Psoas muscle (tissue), 8 donors: ENCODE data around the gene CFAP58. TPM values are rescaled to one million over a fixed set of nuclear protein-coding genes. Genes with fewer than 3 reads are reported as not detected.

Experiments used
- ATAC-seq, 4 donors: fragments of 200-7000 bp; cut with Tn5 transposase; one replicate each; pipeline ENCODE4 v1.9.1; 2020; ENCODE audit warnings: moderate library complexity in 3 of 4, mild to moderate bottlenecking in 2 of 4
- DNase-seq, 2 donors: peaks; one replicate each; pipeline ENCODE4 v3.0.0-alpha.2; 2020
- H3K27ac ChIP-seq: fragments of 200-600 bp; one replicate; pipeline ENCODE4 v1.8.0; 2022
- H3K27me3 ChIP-seq, 3 donors: fragments of 200-600 bp in 1 of 3; one replicate each; pipeline versions ENCODE4 v1.6.1 to v1.8.0; 2013 to 2022; ENCODE audit warnings: low read length in 2 of 3, mild to moderate bottlenecking in 2 of 3, moderate library complexity in 1 of 3; ENCODE audit not compliant: insufficient read depth in 3 of 3
- H3K36me3 ChIP-seq, 2 donors: fragments of 200-600 bp in 1 of 2; one replicate each; pipeline versions ENCODE4 v1.6.1 to v1.8.0; 2013 to 2022; ENCODE audit warnings: low read depth in 1 of 2, mild to moderate bottlenecking in 1 of 2, moderate library complexity in 1 of 2; ENCODE audit not compliant: insufficient read depth in 1 of 2
- H3K4me1 ChIP-seq: fragments of 200-600 bp; one replicate; pipeline ENCODE4 v1.8.0; 2022
- H3K4me3 ChIP-seq: fragments of 200-600 bp; one replicate; pipeline ENCODE4 v1.8.0; 2022; ENCODE audit warnings: mild to moderate bottlenecking
- H3K9me3 ChIP-seq: fragments of 200-600 bp; one replicate; pipeline ENCODE4 v1.8.0; 2022
- CTCF ChIP-seq: fragments of 200-600 bp; IDR thresholded peaks from one replicate; pipeline ENCODE4 v1.8.0; 2022; ENCODE audit warnings: antibody characterized with exemption
- WGBS, 3 donors: extraction: QIAGEN DNeasy Blood & Tissue Kit; methylation state at CpG; one replicate each; pipeline versions ENCODE4 v1.1.6 to v1.1.7; 2013; 5-methylcytosine and 5-hydroxymethylcytosine counted together
- intact Hi-C, 2 donors: fragments of 100-400 bp; cut with DNase I; formaldehyde crosslinking; loops; one replicate each; pipeline versions ENCODE4 v1.11.0 to v1.14.2; 2022
- polyA plus RNA-seq, 3 donors: library from polyadenylated mRNA; stranded (reverse); fragments of 200-250 nt; gene quantifications; one replicate each; pipeline ENCODE4 v1.2.3, GENCODE V29; 2013
- total RNA-seq, 4 donors: library from RNA; stranded (reverse); fragmentation: NEBNext Ultra II Directional in 2 of 4; extraction: Animal tissue kit (Norgen Biotek cat#: 25700) in 2 of 4; gene quantifications; one replicate each; pipeline versions ENCODE4 v1.2.1 to v1.2.4, GENCODE V29; 2021 to 2023
- donor health status: healthy with polysubstance abuse.
- donor health status: DM: no; HTN: no; CAD: no; lungs with moderate emphysema.
- donor health status: Bipolar disorder and iron deficiency.
- donor health status: healthy.
- donor health status: DM: yes; HTN: yes; CAD: no.
- donor health status: DM: no; HTN: no; CAD: no.
- donor health status: DM: no; HTN: no; CAD: no.
- donor health status: DM: yes; HTN: yes; CAD: no.

The CFAP58 gene
- total and polyA plus RNA-seq, 7 donors, result 0.04 to 1.4 (median 0.44) TPM

GRCh38 chr10:104502907-104503306 is 149.3 kb downstream of the CFAP58 start:
- intact Hi-C loops, result no loop called here
- no peak for DNase-seq
- Histone ChIP-seq H3K36me3 (no peaks in the 10 kb centered on the region), H3K4me1 (no peaks in the 10 kb centered on the region), H3K27me3 (peaks cover 0 to 7% (median 0%) of the 10 kb centered on the region in 3 donors), H3K4me3 (no peak overlapping the region), H3K9me3 (no peaks in the 10 kb centered on the region), H3K27ac (no peak overlapping the region)
- WGBS, 3 donors, result 24 to 33% (median 30%) methylated on average over 6 of the region's 6 CpGs
- no peak for ATAC-seq
- TF ChIP-seq CTCF, result no peak

Other genes with a start within 250 kb of the CFAP58 start
- 1 to 10 TPM; 3.5 to 5.6 (median 3.9) TPM for gene SFR1, start 231.7 kb upstream of the CFAP58 start, total RNA-seq
- 1 to 10 TPM; 4.1 to 9.6 (median 5.5) TPM for gene SFR1, start 231.7 kb upstream of the CFAP58 start, polyA plus RNA-seq
- under 1 TPM in 1 of 4 donors, not detected in 3; 0.04 TPM for gene CFAP43, start 121.5 kb upstream of the CFAP58 start, total RNA-seq
- gene CFAP43, start 121.5 kb upstream of the CFAP58 start, polyA plus RNA-seq, result under 1 TPM in 2 of 3 donors, not detected in 1; 0.11 to 0.44 TPM
- 100 to 1,000 TPM in 3 of 4 donors, 10 to 100 TPM in 1; 95.9 to 222 (median 114) TPM for gene GSTO1, start 98.9 kb upstream of the CFAP58 start, total RNA-seq
- gene GSTO1, start 98.9 kb upstream of the CFAP58 start, polyA plus RNA-seq, result 100 to 1,000 TPM in 2 of 3 donors, 10 to 100 TPM in 1; 73.7 to 742 (median 120) TPM
- 1 to 10 TPM; 1.2 to 3.3 (median 2.0) TPM for gene GSTO2, start 84.6 kb upstream of the CFAP58 start, total RNA-seq
- 1 to 10 TPM in 2 of 3 donors, under 1 TPM in 1; 0.23 to 4.6 (median 1.1) TPM for gene GSTO2, start 84.6 kb upstream of the CFAP58 start, polyA plus RNA-seq
- gene ITPRIP, start 15.4 kb upstream of the CFAP58 start, total RNA-seq, result 10 to 100 TPM in 1 of 4 donors, 1 to 10 TPM in 3; 7.2 to 25.6 (median 8.6) TPM
- 100 to 1,000 TPM in 1 of 3 donors, 10 to 100 TPM in 1, 1 to 10 TPM in 1; 6.2 to 118 (median 12.3) TPM for gene ITPRIP, start 15.4 kb upstream of the CFAP58 start, polyA plus RNA-seq